Hepatocyte (in vitro differentiated cells): ENCODE data around the gene VRTN. TPM values are rescaled to one million over a fixed set of nuclear protein-coding genes. Genes with fewer than 3 reads are reported as not detected.

ENCODE experiments used
- DNase-seq: peaks from one replicate; pipeline ENCODE4 v3.0.0-alpha.2; 2016; ENCODE audit warnings: low spot score
- H2AFZ ChIP-seq: fragments of 200-600 bp; sonication (generic); 2 replicates; pipeline ENCODE4 v1.6.0; 2016; ENCODE audit warnings: antibody characterized with exemption, mild to moderate bottlenecking
- H3K27ac ChIP-seq: fragments of 200-600 bp; sonication (generic); 2 replicates; pipeline ENCODE4 v1.5.1; 2016; ENCODE audit warnings: mild to moderate bottlenecking
- H3K27me3 ChIP-seq: fragments of 200-600 bp; sonication (generic); 2 replicates; pipeline ENCODE4 v1.6.1; 2016
- H3K36me3 ChIP-seq: fragments of 200-600 bp; sonication (generic); replicated peaks from 2 replicates; pipeline ENCODE4 v1.5.1; 2016; ENCODE audit warnings: low read depth; ENCODE audit not compliant: insufficient read depth
- H3K4me1 ChIP-seq: fragments of 200-600 bp; sonication (generic); 2 replicates; pipeline ENCODE4 v1.5.1; 2016; ENCODE audit warnings: mild to moderate bottlenecking, moderate library complexity; ENCODE audit not compliant: insufficient read depth
- H3K4me2 ChIP-seq: fragments of 200-600 bp; sonication (generic); 2 replicates; pipeline ENCODE4 v1.6.0; 2016
- H3K4me3 ChIP-seq: fragments of 200-600 bp; sonication (generic); 2 replicates; pipeline ENCODE4 v1.5.1; 2016; ENCODE audit warnings: mild to moderate bottlenecking
- H3K79me2 ChIP-seq: fragments of 200-600 bp; sonication (generic); 2 replicates; pipeline ENCODE4 v1.6.0; 2017; ENCODE audit warnings: mild to moderate bottlenecking
- H3K9me2 ChIP-seq: fragments of 200-600 bp; sonication (generic); replicated peaks from 2 replicates; pipeline ENCODE4 v1.6.0; 2017; ENCODE audit warnings: mild to moderate bottlenecking; ENCODE audit not compliant: insufficient read depth
- H3K9me3 ChIP-seq: fragments of 200-600 bp; sonication (generic); 2 replicates; pipeline ENCODE4 v1.5.1; 2016; ENCODE audit warnings: low read depth, mild to moderate bottlenecking
- H4K20me1 ChIP-seq: fragments of 200-600 bp; sonication (generic); 2 replicates; pipeline ENCODE4 v1.6.0; 2016; ENCODE audit warnings: mild to moderate bottlenecking; ENCODE audit not compliant: insufficient read depth, poor library complexity, severe bottlenecking
- CTCF ChIP-seq: fragments of 200-600 bp; sonication (generic); IDR thresholded peaks from 2 replicates; pipeline ENCODE4 v1.5.1; 2016; ENCODE audit warnings: antibody characterized with exemption, mild to moderate bottlenecking; ENCODE audit not compliant: poor library complexity
- EZH2 ChIP-seq: fragments of 200-600 bp; sonication (generic); IDR thresholded peaks from 2 replicates; pipeline ENCODE4 v1.6.1; 2016; ENCODE audit warnings: antibody characterized with exemption, mild to moderate bottlenecking, borderline replicate concordance
- EZH2phosphoT487 ChIP-seq: fragments of 200-600 bp; sonication (generic); IDR thresholded peaks from one replicate; pipeline ENCODE4 v1.6.1; 2018; ENCODE audit warnings: antibody characterized with exemption, mild to moderate bottlenecking, low read depth, moderate library complexity; ENCODE audit not compliant: unreplicated experiment, severe bottlenecking
- WGBS: methylation state at CpG from one replicate; pipeline ENCODE4 v1.1.6; 2016; ENCODE audit warnings: low lambda C conversion rate; ENCODE audit errors: missing lambda C conversion rate; 5-methylcytosine and 5-hydroxymethylcytosine counted together
- polyA plus RNA-seq: library from polyadenylated mRNA; unstranded; fragments of >200 nt; fragmentation: Nextera tagmentation; extraction: Ambion mirVana; gene quantifications from 2 replicates; pipeline ENCODE4 v1.2.1, GENCODE V29; 2016
- total RNA-seq: library from RNA; depleted of rRNA; stranded (reverse); fragments of >200 nt; gene quantifications from 2 replicates; pipeline ENCODE4 v1.2.3, GENCODE V29; 2014

The VRTN gene
- total and polyA plus RNA-seq, 2 experiments from 2014 or later = 0.13 TPM; not detected in 1

GRCh38 chr14:74362361-74362915, 14.2 kb downstream of the VRTN start:
- H3K9me3 ChIP-seq = no peaks in the 10 kb centered on the region
- no peaks in the 10 kb centered on the region for H3K79me2 ChIP-seq
- no peak overlapping the region for H3K27ac ChIP-seq
- peak overlapping the region; percentile 53 for H3K4me2 ChIP-seq
- DNase-seq = peak; percentile 87
- no peaks in the 10 kb centered on the region for H3K9me2 ChIP-seq
- H3K4me3 ChIP-seq = no peak overlapping the region
- H3K4me1 ChIP-seq = no peaks in the 10 kb centered on the region
- peaks cover 10% of the 10 kb centered on the region for H3K27me3 ChIP-seq
- TF ChIP-seq CTCF (peak; percentile 82), EZH2 (no peak)
- H4K20me1 ChIP-seq = no peaks in the 10 kb centered on the region
- WGBS = 23% methylated on average over 12 of the region's 12 CpGs
- no peak overlapping the region for H2AFZ ChIP-seq
- no peaks in the 10 kb centered on the region for H3K36me3 ChIP-seq

GRCh38 chr14:74364271-74364880, 16.1 kb downstream of the VRTN start:
- no peak for DNase-seq
- no peaks in the 10 kb centered on the region for H3K9me3 ChIP-seq
- H2AFZ ChIP-seq = no peak overlapping the region
- WGBS = 75% methylated on average over 7 of the region's 7 CpGs
- no peak overlapping the region for H3K27ac ChIP-seq
- H4K20me1 ChIP-seq = no peaks in the 10 kb centered on the region
- TF ChIP-seq CTCF (no peak), EZH2 (no peak), EZH2phosphoT487 (no peak)
- H3K4me3 ChIP-seq = no peak overlapping the region
- H3K4me2 ChIP-seq = no peak overlapping the region
- no peaks in the 10 kb centered on the region for H3K79me2 ChIP-seq
- H3K36me3 ChIP-seq = no peaks in the 10 kb centered on the region
- no peaks in the 10 kb centered on the region for H3K4me1 ChIP-seq
- H3K27me3 ChIP-seq = peaks cover 10% of the 10 kb centered on the region
- H3K9me2 ChIP-seq = no peaks in the 10 kb centered on the region

GRCh38 chr14:74368026-74368425, 19.8 kb downstream of the VRTN start:
- Histone ChIP-seq H3K27ac (no peak overlapping the region), H3K9me3 (no peaks in the 10 kb centered on the region), H3K4me3 (no peak overlapping the region), H4K20me1 (no peaks in the 10 kb centered on the region), H3K27me3 (peaks cover 8% of the 10 kb centered on the region), H3K36me3 (no peaks in the 10 kb centered on the region), H3K4me2 (no peak overlapping the region), H2AFZ (no peak overlapping the region), H3K79me2 (no peaks in the 10 kb centered on the region), H3K4me1 (no peaks in the 10 kb centered on the region), H3K9me2 (no peaks in the 10 kb centered on the region)
- TF ChIP-seq EZH2 = no peak
- no peak for TF ChIP-seq CTCF
- no peak for TF ChIP-seq EZH2phosphoT487
- WGBS = 99% methylated on average over 6 of the region's 6 CpGs
- DNase-seq = no peak
